ENCODE results near the gene PRTN3. TPM values are rescaled to one million over a fixed set of nuclear protein-coding genes. Genes with fewer than 3 reads are reported as not detected.

Gene PRTN3
- total and polyA plus RNA-seq, 2 experiments from 2014 or later, result not detected

DNA sequence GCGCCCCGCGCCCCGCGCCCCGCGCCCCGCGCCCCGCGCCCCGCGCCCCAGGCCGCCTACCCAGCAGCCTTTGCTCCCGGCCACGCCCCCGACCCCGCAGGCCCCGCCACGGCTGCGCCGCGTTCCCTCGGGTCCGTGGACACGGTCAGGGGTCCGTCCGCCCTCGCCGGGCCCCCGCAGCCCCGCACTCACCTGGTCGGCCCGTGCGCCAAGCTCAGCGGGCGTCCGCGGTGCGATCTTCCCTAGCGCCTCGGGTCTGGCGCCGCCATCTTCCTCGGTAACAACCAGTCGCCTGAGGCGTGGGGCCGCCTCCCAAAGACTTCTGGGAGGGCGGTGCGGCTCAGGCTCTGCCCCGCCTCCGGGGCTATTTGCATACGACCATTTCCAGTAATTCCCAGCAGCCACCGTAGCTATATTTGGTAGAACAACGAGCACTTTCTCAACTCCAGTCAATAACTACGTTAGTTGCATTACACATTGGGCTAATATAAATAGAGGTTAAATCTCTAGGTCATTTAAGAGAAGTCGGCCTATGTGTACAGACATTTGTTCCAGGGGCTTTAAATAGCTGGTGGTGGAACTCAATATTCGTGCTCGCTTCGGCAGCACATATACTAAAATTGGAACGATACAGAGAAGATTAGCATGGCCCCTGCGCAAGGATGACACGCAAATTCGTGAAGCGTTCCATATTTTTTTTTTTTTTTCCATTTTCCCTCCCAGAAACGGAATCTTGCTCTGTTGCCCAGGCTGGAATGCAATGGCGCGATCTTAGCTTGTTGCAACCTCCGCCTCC, 52.3 kb downstream of the PRTN3 start, which contains the start of the genes MED16 and RNU6-9:
Gene MED16, minus strand, starts transcription at position 294 of the 796 bp plus-strand sequence. CDS start 2,056 bp downstream, outside the sequence.
Gene RNU6-9, plus strand, starts transcription at position 591 of the 796 bp plus-strand sequence.
- Histone ChIP-seq H3K79me2 (peaks cover 20% of the 10 kb centered on the region), H3K36me3 (replicated peaks; ENCODE audit: insufficient read depth, low read depth) (no peaks in the 10 kb centered on the region), H3K4me1 (ENCODE audit: insufficient read depth) (no peaks in the 10 kb centered on the region), H4K20me1 (ENCODE audit: insufficient read depth, poor library complexity, severe bottlenecking) (no peaks in the 10 kb centered on the region), H3K9me3 (ENCODE audit: low read depth) (no peaks in the 10 kb centered on the region), H3K9me2 (replicated peaks; ENCODE audit: insufficient read depth) (no peaks in the 10 kb centered on the region), H3K27me3 (no peaks in the 10 kb centered on the region), H2AFZ (peak within 1 kb of the TSS; percentile 59), H3K4me3 (peak within 1 kb of the TSS; percentile 88), H3K4me2 (peak within 1 kb of the TSS; percentile 68), H3K27ac (peak within 1 kb of the TSS; percentile 92)
- peak; percentile 98 for DNase-seq (ENCODE audit: low spot score)
- 2% methylated on average over 62 of the region's 69 CpGs for WGBS (ENCODE audit: low lambda C conversion rate, missing lambda C conversion rate)
- TF ChIP-seq EZH2phosphoT487 (IDR thresholded peaks at IDR 0.05; ENCODE audit: low read depth, severe bottlenecking, unreplicated experiment) (no peak), EZH2 (IDR thresholded peaks at IDR 0.05; ENCODE audit: borderline replicate concordance) (no peak)
- TF ChIP-seq, protein P1, sequence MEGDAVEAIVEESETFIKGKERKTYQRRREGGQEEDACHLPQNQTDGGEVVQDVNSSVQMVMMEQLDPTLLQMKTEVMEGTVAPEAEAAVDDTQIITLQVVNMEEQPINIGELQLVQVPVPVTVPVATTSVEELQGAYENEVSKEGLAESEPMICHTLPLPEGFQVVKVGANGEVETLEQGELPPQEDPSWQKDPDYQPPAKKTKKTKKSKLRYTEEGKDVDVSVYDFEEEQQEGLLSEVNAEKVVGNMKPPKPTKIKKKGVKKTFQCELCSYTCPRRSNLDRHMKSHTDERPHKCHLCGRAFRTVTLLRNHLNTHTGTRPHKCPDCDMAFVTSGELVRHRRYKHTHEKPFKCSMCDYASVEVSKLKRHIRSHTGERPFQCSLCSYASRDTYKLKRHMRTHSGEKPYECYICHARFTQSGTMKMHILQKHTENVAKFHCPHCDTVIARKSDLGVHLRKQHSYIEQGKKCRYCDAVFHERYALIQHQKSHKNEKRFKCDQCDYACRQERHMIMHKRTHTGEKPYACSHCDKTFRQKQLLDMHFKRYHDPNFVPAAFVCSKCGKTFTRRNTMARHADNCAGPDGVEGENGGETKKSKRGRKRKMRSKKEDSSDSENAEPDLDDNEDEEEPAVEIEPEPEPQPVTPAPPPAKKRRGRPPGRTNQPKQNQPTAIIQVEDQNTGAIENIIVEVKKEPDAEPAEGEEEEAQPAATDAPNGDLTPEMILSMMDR (IDR thresholded peaks at IDR 0.05; ENCODE audit: poor library complexity), result no peak

GRCh38 chr19:896434-896833, 55.6 kb downstream of the PRTN3 start:
- TF ChIP-seq, protein P1 (IDR thresholded peaks at IDR 0.05; ENCODE audit: poor library complexity), result no peak
- TF ChIP-seq EZH2 (IDR thresholded peaks at IDR 0.05; ENCODE audit: borderline replicate concordance), result no peak
- Histone ChIP-seq H4K20me1 (ENCODE audit: insufficient read depth, poor library complexity, severe bottlenecking) (no peaks in the 10 kb centered on the region), H3K9me2 (replicated peaks; ENCODE audit: insufficient read depth) (no peaks in the 10 kb centered on the region), H3K4me1 (ENCODE audit: insufficient read depth) (no peaks in the 10 kb centered on the region), H3K36me3 (replicated peaks; ENCODE audit: insufficient read depth, low read depth) (no peaks in the 10 kb centered on the region), H3K27me3 (no peaks in the 10 kb centered on the region), H3K4me3 (no peak overlapping the region), H3K4me2 (no peak overlapping the region), H3K27ac (no peak overlapping the region), H3K9me3 (ENCODE audit: low read depth) (no peaks in the 10 kb centered on the region), H2AFZ (no peak overlapping the region), H3K79me2 (peaks cover 8% of the 10 kb centered on the region)
- no peak for DNase-seq (ENCODE audit: low spot score)
- 86% methylated on average over 10 of the region's 10 CpGs for WGBS (ENCODE audit: low lambda C conversion rate, missing lambda C conversion rate)

DNA sequence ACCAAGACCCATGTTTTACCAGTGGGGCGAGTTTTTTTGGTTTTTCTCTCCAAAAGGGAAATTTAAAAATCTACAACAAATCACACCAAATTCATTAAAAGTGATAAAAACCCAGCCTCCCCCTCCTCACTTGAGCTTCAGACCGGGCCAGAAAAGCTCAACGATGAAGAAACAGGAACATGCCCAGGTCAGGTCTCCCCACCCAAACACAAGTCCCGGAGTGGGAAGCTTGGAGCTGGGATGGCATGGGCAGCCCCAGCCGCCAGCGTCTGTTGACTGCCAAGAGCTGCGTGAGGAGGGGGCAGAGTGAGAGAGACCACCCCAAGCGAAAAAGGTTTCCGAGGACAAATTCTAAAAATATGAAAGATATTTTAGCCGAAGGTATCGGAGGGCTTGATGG, 56.2 kb downstream of the PRTN3 start:
- no peak for DNase-seq (ENCODE audit: low spot score)
- H3K36me3 ChIP-seq (replicated peaks; ENCODE audit: insufficient read depth, low read depth), result no peaks in the 10 kb centered on the region
- H2AFZ ChIP-seq, result no peak overlapping the region
- peaks cover 8% of the 10 kb centered on the region for H3K79me2 ChIP-seq
- peaks cover 3% of the 10 kb centered on the region for H4K20me1 ChIP-seq (ENCODE audit: insufficient read depth, poor library complexity, severe bottlenecking)
- H3K27me3 ChIP-seq, result no peaks in the 10 kb centered on the region
- TF ChIP-seq EZH2 (IDR thresholded peaks at IDR 0.05; ENCODE audit: borderline replicate concordance) (no peak), EZH2phosphoT487 (IDR thresholded peaks at IDR 0.05; ENCODE audit: low read depth, severe bottlenecking, unreplicated experiment) (no peak)
- TF ChIP-seq, protein P1 (IDR thresholded peaks at IDR 0.05; ENCODE audit: poor library complexity), result no peak
- WGBS (ENCODE audit: low lambda C conversion rate, missing lambda C conversion rate), result 91% methylated on average over 11 of the region's 11 CpGs
- no peaks in the 10 kb centered on the region for H3K9me3 ChIP-seq (ENCODE audit: low read depth)
- H3K4me2 ChIP-seq, result no peak overlapping the region
- no peaks in the 10 kb centered on the region for H3K4me1 ChIP-seq (ENCODE audit: insufficient read depth)
- H3K9me2 ChIP-seq (replicated peaks; ENCODE audit: insufficient read depth), result no peaks in the 10 kb centered on the region
- H3K4me3 ChIP-seq, result no peak overlapping the region
- no peak overlapping the region for H3K27ac ChIP-seq

Data from hepatocyte (in vitro differentiated cells).